GM10266 (cell line): Measurements from ENCODE around the gene ACP1.

Source experiments
- DNase-seq: peaks from one replicate; pipeline ENCODE4 v3.0.0; 2012; ENCODE audit errors: extremely low spot score
- CTCF ChIP-seq: IDR thresholded peaks from 2 replicates; pipeline ENCODE4 v1.5.1; 2012; ENCODE audit warnings: mild to moderate bottlenecking, low read depth; ENCODE audit not compliant: control insufficient read depth, insufficient read depth; ENCODE audit errors: missing control alignments

ACP1 gene

GRCh38 chr2:262117-262516, 2.6 kb upstream of the ACP1 start:
- no peak for DNase-seq
- TF ChIP-seq CTCF, result no peak

GRCh38 chr2:263022-263738, 1.6 kb upstream of the ACP1 start:
- TF ChIP-seq CTCF, result no peak
- DNase-seq, result no peak

- no peak for TF ChIP-seq CTCF
- DNase-seq, result peak; percentile 60
Observed at GRCh38 chr2:263774-264492, 814 bp upstream of the ACP1 start, which contains the start of gene SH3YL1. Gene SH3YL1 (minus strand): TSS chr2:264032. CDS start chr2:263984, 48 bp downstream.

- no peak for DNase-seq
- no peak for TF ChIP-seq CTCF
Observed at GRCh38 chr2:268323-268722, 3.6 kb downstream of the ACP1 start.

GRCh38 chr2:269356-270030, 4.7 kb downstream of the ACP1 start:
- DNase-seq, result no peak
- TF ChIP-seq CTCF, result no peak

GRCh38 chr2:270861-271260, 6.1 kb downstream of the ACP1 start:
- DNase-seq, result no peak
- TF ChIP-seq CTCF, result no peak
